Urinary bladder (tissue), 4 donors: ENCODE results near the gene DEGS2. TPM values are rescaled to one million over a fixed set of nuclear protein-coding genes. Genes with fewer than 3 reads are reported as not detected.
"Not testable (repeated sequence)": the region's sequence is repeated elsewhere in the genome, so short reads cannot be mapped to it uniquely, and the experiment has no call there.

Experiments used
- DNase-seq: peaks from one replicate; pipeline ENCODE4 v3.0.0-alpha.2; 2015; ENCODE audit errors: extremely low spot score
- H3K27ac ChIP-seq: one replicate; pipeline ENCODE4 v1.5.1; 2013; ENCODE audit warnings: low read depth, mild to moderate bottlenecking, moderate library complexity
- H3K36me3 ChIP-seq: one replicate; pipeline ENCODE4 v1.6.1; 2013; ENCODE audit warnings: mild to moderate bottlenecking, moderate library complexity; ENCODE audit not compliant: insufficient read depth
- H3K4me1 ChIP-seq: one replicate; pipeline ENCODE4 v1.6.1; 2013; ENCODE audit warnings: mild to moderate bottlenecking, moderate library complexity; ENCODE audit not compliant: insufficient read depth
- H3K4me3 ChIP-seq: one replicate; pipeline ENCODE4 v1.5.1; 2013; ENCODE audit warnings: low read depth, low read length
- WGBS: extraction: QIAGEN DNeasy Blood & Tissue Kit; methylation state at CpG from one replicate; pipeline ENCODE4 v1.1.7; 2013; 5-methylcytosine and 5-hydroxymethylcytosine counted together
- polyA plus RNA-seq: library from polyadenylated mRNA; stranded (reverse); fragments of 200-250 nt; gene quantifications from one replicate; pipeline ENCODE4 v1.2.3, GENCODE V29; 2013
- total RNA-seq: library from RNA; depleted of rRNA; stranded (reverse); fragments of >200 nt; gene quantifications from one replicate; pipeline ENCODE4 v1.2.3, GENCODE V29; 2014
- donor health status: healthy with polysubstance abuse.
- donor health status: healthy.

DEGS2 gene
- total and polyA plus RNA-seq, 2 donors: 6.2 to 6.5 TPM

DNA sequence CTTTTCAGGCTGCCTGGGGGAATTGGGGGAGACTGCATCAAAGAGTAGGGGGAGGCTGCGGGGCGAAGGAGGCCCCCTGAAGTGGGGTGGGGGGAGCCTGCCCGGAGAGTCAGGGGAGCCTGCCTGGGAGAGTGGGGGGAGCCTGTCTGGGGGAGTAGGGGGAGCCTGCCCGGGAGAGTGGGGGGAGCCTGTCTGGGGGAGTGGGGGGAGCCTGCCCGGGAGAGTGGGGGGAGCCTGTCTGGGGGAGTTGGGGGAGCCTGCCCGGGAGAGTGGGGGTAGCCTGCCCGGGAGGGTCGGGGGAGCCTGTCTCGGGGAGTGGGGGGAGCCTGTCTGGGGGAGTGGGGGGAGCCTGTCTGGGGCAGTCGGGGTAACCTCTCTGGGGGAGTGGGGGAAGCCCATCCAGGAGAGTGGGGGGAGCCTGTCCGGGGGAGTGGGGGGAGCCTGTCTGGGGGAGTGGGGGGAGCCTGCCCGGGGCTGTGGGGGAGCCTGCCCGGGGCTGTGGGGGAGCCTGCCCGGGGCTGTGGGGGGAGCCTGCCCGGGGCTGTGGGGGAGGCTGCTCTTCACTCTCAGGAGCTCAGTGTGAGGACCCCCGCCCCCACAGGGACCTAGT is 6.5 kb upstream of the DEGS2 start:
- Histone ChIP-seq H3K36me3 (no peaks in the 10 kb centered on the region), H3K27ac (no peak overlapping the region), H3K4me1 (no peaks in the 10 kb centered on the region), H3K4me3 (peak overlapping the region; percentile 19)
- no peak for DNase-seq
- 19% methylated on average over 14 of the region's 16 CpGs for WGBS

DNA sequence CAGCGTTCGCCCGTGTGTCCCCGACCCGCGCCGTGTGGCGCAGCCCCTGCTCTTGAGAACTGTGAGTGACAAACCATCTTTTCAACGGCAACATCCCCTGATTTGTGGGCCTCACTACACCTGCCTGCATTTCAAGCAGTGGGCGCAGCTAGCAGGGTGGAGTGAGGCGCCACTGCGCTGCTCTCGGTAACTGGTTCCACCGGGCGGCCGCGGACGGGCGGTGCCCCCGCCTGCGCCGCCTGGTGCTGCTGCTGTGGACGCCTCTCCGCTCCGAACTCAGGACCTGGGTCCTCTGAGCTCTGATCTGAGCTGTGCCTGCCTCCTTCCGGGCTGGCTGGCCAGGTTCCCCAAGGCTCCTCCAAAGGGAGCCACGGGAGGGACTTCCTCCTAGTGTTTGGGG is 5.9 kb upstream of the DEGS2 start:
- WGBS: 32% methylated on average over 27 of the region's 27 CpGs
- DNase-seq: no peak
- H3K4me3 ChIP-seq: no peak overlapping the region

DNA sequence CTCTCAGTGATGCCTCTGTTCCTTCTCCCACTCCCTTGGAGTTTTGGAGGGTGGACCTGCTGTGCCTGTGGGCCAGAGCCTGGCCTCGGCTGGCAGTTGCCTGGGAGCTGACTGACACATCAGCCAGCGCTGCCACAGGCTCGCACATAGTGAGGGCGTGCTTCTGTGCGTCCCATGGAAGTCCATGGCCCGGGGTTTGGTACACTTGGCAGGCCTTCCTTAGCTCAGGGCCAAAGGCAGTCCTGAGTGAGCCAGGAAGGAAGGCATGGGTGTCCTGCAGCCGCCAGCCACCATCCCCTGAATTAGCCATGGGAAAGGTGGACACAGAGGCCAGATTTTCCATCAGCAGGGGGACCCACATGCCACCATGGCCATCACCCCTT is 1.1 kb upstream of the DEGS2 start:
- WGBS: 83% methylated on average over 7 of the region's 7 CpGs
- Histone ChIP-seq H3K4me3 (no peak overlapping the region), H3K36me3 (no peaks in the 10 kb centered on the region), H3K27ac (no peak overlapping the region), H3K4me1 (peaks cover 2% of the 10 kb centered on the region)
- no peak for DNase-seq

More for the DNA sequence above, 5.9 kb upstream of the DEGS2 start:
- Histone ChIP-seq H3K36me3 (no peaks in the 10 kb centered on the region), H3K4me1 (no peaks in the 10 kb centered on the region), H3K27ac (no peak overlapping the region)

DNA sequence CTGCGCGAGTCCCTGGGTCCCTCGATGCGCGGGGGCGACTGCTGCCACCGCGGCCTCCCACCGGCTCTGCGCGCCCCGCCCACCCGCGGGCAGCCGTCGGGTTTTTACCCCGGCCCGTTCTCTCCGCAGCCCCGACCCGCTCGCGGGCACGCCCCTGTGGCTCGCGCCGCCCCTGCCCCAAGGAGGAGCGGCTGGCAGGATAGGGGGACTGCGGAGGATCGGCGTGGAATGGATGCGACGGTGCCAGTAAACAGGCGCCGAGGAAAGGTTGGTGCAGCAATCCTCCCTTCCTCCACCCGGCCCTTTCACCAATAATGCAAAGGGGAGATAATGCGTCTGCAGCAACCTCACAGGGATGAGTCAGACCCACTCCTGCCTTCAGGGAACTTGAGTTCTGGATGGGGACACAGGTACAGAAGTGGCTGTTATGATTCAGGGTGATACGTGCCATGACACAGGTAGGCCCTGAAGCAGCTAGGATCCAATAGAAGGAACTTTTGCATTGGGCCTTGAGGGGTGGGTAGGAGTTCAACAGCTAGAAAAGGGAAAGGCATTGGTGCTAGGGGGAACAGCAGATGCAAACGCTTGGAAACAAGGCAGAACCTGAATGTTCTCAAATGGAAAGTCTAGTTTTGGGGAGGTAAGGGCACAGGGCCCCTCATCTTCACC is 554 bp upstream of the DEGS2 start:
- peak overlapping the region; percentile 39 for H3K4me3 ChIP-seq
- DNase-seq: no peak
- WGBS: 10% methylated on average over 39 of the region's 39 CpGs
- H3K27ac ChIP-seq: no peak overlapping the region
- H3K4me1 ChIP-seq: peaks cover 2% of the 10 kb centered on the region
- no peaks in the 10 kb centered on the region for H3K36me3 ChIP-seq

DNA sequence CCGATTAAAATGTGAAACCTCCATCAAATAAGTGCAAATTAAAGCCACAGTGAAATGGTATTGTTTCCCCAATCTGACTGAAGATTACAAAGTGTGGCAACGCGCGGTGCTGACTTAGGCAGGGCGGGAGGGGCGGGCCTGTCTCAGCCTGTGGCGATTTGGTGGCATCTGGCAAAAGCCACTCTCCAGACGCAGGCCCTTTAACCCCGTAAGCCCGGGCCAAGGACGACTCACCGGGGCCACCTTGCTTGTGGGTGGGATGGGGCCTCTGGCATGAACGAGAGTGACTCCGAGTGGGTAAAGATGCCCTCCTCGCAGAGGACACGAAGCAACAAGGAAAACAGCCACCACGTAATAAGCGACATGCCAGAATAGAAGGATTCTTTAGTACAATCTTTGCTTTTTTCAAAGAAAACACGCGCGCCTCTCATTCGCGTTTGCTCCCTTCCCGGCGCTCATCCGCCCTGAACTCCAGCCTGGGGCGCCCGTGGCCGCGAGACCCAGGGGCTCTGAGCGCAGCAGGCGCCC is 815 bp downstream of the DEGS2 start:
- Histone ChIP-seq H3K36me3 (no peaks in the 10 kb centered on the region), H3K4me3 (peak overlapping the region; percentile 39), H3K27ac (no peak overlapping the region), H3K4me1 (peaks cover 2% of the 10 kb centered on the region)
- 13% methylated on average over 32 of the region's 32 CpGs for WGBS
- DNase-seq: no peak

DNA sequence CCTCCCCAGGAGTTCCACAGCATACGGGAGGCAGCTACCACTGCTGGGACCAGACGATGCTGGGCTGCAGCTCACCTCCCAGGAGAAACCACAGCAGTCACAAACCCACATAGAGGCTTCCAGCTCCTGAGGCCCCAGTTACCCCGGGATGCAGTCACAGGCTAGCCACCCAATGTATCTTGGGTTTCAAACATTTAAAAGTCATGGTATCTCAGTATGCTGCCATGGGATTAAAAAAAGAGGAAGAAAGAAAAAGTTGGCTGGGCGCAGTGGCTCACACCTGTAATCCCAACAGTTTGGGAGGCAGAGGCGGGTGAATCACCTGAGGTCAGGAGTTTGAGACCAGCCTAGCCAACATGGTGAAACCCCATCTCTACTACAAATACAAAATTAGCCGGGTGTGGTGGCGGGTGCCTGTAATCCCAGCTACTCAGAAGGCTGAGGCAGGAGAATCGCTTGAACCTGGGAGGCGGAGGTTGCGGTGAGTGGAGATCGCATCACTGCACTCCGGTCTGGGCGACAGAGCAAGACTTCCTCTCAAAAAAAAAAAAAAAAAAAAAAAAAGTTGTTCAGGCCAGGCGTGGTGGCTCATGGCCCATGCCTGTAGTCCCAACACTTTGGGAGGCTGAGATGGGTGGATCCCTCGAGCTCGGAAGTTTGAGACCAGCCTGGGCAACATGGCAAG is 1.8 kb downstream of the DEGS2 start:
- not testable (repeated sequence) for H3K4me1 ChIP-seq, DNase-seq, H3K36me3 ChIP-seq, H3K4me3 ChIP-seq, H3K27ac ChIP-seq
- 87% methylated on average over 16 of the region's 16 CpGs for WGBS

DNA sequence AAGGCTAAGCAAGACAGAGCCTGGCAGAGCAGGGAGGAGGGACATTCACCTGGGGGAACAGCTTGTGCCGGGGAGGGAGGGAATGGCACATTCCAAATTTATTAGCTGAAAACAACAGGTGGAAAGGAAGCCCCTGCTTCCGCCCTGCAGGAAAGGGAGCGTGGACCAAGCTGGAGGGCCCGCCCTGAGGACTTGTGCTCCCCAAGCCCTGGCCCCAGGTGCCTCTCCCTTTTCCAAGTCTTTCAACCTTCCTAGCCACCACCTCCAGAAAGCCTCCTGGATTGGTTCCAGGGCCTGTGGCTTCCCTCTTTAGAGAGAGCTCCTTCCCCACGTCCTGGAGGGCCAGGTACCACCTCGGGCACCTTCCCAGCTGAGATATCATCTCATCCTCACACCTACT is 2.7 kb downstream of the DEGS2 start:
- peak overlapping the region; percentile 24 for H3K27ac ChIP-seq
- 84% methylated on average over 6 of the region's 6 CpGs for WGBS
- no peaks in the 10 kb centered on the region for H3K36me3 ChIP-seq
- DNase-seq: no peak
- H3K4me3 ChIP-seq: no peak overlapping the region
- H3K4me1 ChIP-seq: peaks cover 2% of the 10 kb centered on the region

DNA sequence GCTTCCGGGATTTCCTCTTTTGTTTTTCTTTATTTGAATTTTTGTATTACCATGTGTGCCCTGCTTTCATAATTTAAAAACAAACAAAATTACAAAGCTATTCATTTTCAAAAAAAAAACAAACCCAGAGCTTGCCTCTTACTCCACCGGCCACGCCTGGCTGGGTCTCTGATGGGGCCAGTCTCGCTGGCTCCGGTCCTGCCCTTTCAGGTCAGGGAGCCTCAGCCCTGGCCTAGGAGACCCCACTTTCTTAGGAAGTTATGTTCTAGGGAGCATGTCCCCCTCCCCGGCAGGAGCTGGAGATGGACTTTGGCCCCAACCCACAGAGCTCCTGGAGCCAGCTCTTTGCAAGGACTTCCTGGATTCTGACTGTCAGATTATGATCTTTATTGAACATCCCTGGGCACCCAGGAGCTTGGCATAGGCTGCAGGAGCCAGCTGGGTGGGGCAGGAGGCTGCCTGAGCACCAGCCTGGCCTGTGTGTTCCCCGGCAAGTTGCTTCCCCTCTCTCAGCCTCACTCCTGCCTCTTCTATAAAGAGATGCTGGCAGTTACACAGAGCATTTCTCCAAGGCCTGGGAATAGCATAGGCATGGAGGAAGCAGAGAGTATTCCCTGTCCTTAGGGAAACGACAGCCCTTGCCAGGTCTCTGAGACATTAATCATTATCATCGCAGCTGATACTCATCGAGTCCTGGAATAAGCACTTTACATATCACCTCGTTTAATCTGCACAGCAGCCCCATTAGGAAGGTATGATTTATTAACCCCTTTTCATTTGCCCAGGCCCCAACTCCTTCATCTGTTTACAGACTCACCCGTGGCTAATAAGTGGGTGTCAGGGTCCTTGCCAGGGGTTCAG is 3.5 kb downstream of the DEGS2 start:
- H3K27ac ChIP-seq: no peak overlapping the region
- H3K36me3 ChIP-seq: no peaks in the 10 kb centered on the region
- 63% methylated on average over 12 of the region's 12 CpGs for WGBS
- DNase-seq: no peak
- H3K4me1 ChIP-seq: peaks cover 2% of the 10 kb centered on the region
- no peak overlapping the region for H3K4me3 ChIP-seq

DNA sequence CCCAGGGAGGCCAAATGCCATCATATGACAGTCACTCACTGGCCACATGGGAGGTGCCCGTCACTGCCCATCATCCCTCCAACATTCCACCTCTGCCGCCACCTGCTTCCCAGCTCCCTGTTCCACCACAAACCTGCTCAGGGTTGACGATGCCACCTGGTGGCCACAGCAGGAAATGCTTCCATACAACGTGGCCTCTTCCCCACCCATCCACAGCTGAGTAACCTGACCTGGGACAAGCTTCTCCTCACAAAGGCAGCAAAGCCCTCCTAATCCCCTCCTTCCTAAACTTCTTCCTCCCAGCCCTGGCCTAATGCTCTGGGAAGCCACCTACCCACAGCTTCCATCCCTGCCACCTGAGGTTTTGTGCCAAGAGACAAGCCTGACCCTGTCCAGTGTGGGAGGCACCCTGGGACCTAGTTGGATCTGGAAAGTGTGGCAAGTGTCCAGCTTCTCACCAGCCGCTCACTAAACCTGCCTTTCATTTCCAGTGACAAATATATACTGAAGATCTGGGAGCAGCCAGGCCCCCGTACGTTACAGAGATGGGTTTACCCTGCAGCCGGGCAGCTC is 4.3 kb downstream of the DEGS2 start:
- H3K4me1 ChIP-seq: peaks cover 2% of the 10 kb centered on the region
- DNase-seq: no peak
- H3K4me3 ChIP-seq: no peak overlapping the region
- H3K27ac ChIP-seq: no peak overlapping the region
- WGBS: 61% methylated on average over 8 of the region's 8 CpGs
- H3K36me3 ChIP-seq: no peaks in the 10 kb centered on the region

DNA sequence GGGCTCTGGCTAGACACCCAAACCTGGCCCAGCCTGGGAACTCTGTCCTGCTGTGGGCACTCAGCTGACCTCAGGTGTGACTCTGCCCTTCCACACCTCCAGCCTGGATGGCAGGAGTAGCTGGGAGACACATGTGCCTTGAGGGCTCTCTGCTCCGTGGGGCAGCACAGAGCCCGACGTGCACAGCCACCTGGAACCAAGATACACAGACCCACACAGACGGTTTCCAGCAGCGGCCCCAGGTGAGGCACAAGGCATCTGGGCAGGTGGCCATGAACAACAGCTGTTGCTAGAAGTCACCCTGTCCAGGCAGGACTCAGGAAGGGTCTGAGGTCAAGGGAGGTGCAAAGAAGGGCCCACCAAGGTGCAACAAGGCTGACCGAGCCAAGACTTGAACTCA is 5.9 kb downstream of the DEGS2 start:
- H3K36me3 ChIP-seq: no peaks in the 10 kb centered on the region
- no peak overlapping the region for H3K4me3 ChIP-seq
- H3K27ac ChIP-seq: no peak overlapping the region
- H3K4me1 ChIP-seq: no peaks in the 10 kb centered on the region
- 92% methylated on average over 6 of the region's 6 CpGs for WGBS
- no peak for DNase-seq

DNA sequence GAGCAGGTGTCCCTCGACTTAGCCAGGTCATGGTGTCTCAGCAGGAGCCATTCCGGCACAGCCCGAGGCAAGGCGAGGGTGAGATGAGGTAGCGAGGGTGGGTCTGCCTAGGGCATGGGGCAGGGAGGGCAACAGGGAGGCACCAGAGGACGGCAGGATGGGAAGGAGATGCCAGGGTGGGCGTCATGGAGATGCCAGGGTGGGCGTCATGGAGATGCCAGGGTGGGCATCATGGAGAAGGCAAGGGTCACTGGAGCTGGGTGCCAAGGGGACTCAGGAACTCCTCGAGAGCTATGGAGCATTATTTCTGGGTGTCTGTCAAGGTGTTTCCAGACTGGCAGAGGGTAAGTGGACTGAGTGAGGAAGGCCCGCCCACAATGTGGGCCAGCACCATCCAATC is 7.4 kb downstream of the DEGS2 start:
- Histone ChIP-seq H3K36me3 (no peaks in the 10 kb centered on the region), H3K4me3 (no peak overlapping the region), H3K27ac (no peak overlapping the region), H3K4me1 (no peaks in the 10 kb centered on the region)
- WGBS: 87% methylated on average over 10 of the region's 10 CpGs
- no peak for DNase-seq

DNA sequence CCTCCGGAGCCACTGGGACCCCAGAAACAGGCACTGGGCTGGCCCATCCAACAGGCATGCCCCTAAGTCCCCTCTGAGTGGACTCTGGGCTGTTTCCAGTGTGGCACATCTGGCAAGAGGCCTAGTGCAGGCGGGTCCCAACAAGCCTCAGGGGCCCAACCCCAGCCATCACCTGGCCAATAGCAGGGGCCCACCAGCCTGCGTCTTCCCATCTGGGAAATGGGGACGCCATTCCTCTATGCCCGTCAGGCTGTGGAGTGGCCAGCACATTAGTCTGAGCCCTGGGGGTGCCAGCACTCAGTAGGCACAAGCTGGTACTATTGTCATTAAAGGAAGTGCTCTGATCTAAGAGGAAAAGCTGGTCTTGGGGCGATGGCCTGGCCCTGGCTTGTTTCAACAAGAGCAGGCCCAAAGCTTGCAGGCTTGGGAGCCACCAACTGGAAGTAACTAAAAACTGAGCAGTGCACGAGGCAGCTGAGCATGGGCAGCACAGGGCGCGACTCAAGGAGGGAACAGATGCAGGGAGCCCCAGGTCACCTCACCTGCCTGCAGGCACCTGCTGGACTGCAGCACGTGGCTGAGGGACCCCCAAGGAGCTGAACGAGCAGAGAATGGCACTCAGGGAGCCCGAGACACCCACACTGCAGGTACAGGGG is 8.4 kb downstream of the DEGS2 start:
- peak overlapping the region; percentile 66 for H3K27ac ChIP-seq
- no peaks in the 10 kb centered on the region for H3K4me1 ChIP-seq
- H3K4me3 ChIP-seq: no peak overlapping the region
- no peaks in the 10 kb centered on the region for H3K36me3 ChIP-seq
- WGBS: 82% methylated on average over 12 of the region's 12 CpGs
- no peak for DNase-seq
